T-cell (primary cell): ENCODE results near the gene MAP3K6. TPM values are rescaled to one million over a fixed set of nuclear protein-coding genes. Genes with fewer than 3 reads are reported as not detected.

Experiments used
- ATAC-seq, 4 experiments: fragments of 200-7000 bp in 3 of 4; fragments of 150-1000 bp in 1 of 4; cut with Tn5 transposase; replicated peaks in 1 of 4; 1 replicate in 3 of 4; 2 replicates in 1 of 4; pipeline ENCODE4 v1.10.0; 2021; ENCODE audit warnings: moderate library complexity in 3 of 4, mild to moderate bottlenecking in 2 of 4, moderate number of reproducible peaks in 1 of 4
- CTCF ChIA-PET, 2 donors: fragments of 300-600 bp; sonication (Branson Sonifier 250); formaldehyde crosslinking; loops; one replicate each; lab custom pipeline; 2022; ENCODE audit warnings: antibody characterized with exemption in 2 of 2; lab: Charles Lee
- POLR2A ChIA-PET, 2 donors: fragments of 300-600 bp; sonication (Branson Sonifier 250); formaldehyde crosslinking; loops; one replicate each; lab custom pipeline; 2022; ENCODE audit warnings: antibody characterized with exemption in 2 of 2; lab: Charles Lee
- DNase-seq, 35 experiments: peaks; one replicate each; pipeline versions ENCODE4 v3.0.0 to v3.0.0-alpha.2; 2013 to 2023
- H3K27ac ChIP-seq: one replicate; pipeline ENCODE4 v1.5.1; 2013; ENCODE audit warnings: low read length
- H3K27me3 ChIP-seq, 2 experiments: replicated peaks in 1 of 2; 1 replicate in 1 of 2; 2 replicates in 1 of 2; pipeline versions ENCODE4 v1.6.1 to v1.7.0; 2013; ENCODE audit warnings: low read length in 1 of 2, mixed read lengths in 1 of 2; ENCODE audit not compliant: control insufficient read depth in 2 of 2, insufficient read depth in 2 of 2; ENCODE audit errors: extremely low read depth in 1 of 2
- H3K36me3 ChIP-seq, 2 donors: 1 replicate in 1 of 2; 2 replicates in 1 of 2; pipeline versions ENCODE4 v1.6.1 to v1.7.0; 2013; ENCODE audit warnings: low read length in 1 of 2; ENCODE audit not compliant: control insufficient read depth in 2 of 2, insufficient read depth in 1 of 2; ENCODE audit errors: extremely low read depth in 1 of 2
- H3K4me1 ChIP-seq, 2 experiments: 1 replicate in 1 of 2; 2 replicates in 1 of 2; pipeline versions ENCODE4 v1.6.1 to v1.7.0; 2013; ENCODE audit warnings: low read length in 2 of 2, mixed read lengths in 1 of 2; ENCODE audit not compliant: insufficient read depth in 2 of 2, control insufficient read depth in 1 of 2; ENCODE audit errors: extremely low read depth in 1 of 2
- H3K4me3 ChIP-seq, 2 donors: 1 replicate in 1 of 2; 2 replicates in 1 of 2; pipeline versions ENCODE4 v1.5.1 to v1.7.0; 2013; ENCODE audit warnings: mild to moderate bottlenecking in 2 of 2, low read length in 1 of 2, moderate library complexity in 1 of 2; ENCODE audit not compliant: control insufficient read depth in 1 of 2; ENCODE audit errors: extremely low read depth in 1 of 2
- H3K9me3 ChIP-seq: 2 replicates; pipeline ENCODE4 v1.7.0; 2013
- H3K27ac Mint-ChIP-seq, 2 donors: one replicate each; pipeline ENCODE4 v1.8.0; 2020 to 2021; ENCODE audit warnings: mild to moderate bottlenecking in 2 of 2, mixed read lengths in 2 of 2
- H3K27me3 Mint-ChIP-seq, 2 donors: one replicate each; pipeline ENCODE4 v1.8.0; 2021 to 2022; ENCODE audit warnings: mixed read lengths in 2 of 2
- H3K36me3 Mint-ChIP-seq: one replicate; pipeline ENCODE4 v1.8.0; 2021; ENCODE audit warnings: mixed read lengths
- H3K4me1 Mint-ChIP-seq, 3 donors: one replicate each; pipeline ENCODE4 v1.8.0; 2020 to 2022; ENCODE audit warnings: mixed read lengths in 3 of 3, mild to moderate bottlenecking in 1 of 3
- H3K4me3 Mint-ChIP-seq, 3 donors: one replicate each; pipeline ENCODE4 v1.8.0; 2020 to 2022; ENCODE audit warnings: mild to moderate bottlenecking in 3 of 3, mixed read lengths in 3 of 3, moderate library complexity in 3 of 3
- H3K9me3 Mint-ChIP-seq, 3 donors: one replicate each; pipeline ENCODE4 v1.8.0; 2020 to 2022; ENCODE audit warnings: mixed read lengths in 3 of 3
- WGBS: methylation state at CpG from one replicate; pipeline ENCODE4 v1.1.5; 2013; ENCODE audit warnings: missing lambda C conversion rate; ENCODE audit not compliant: insufficient coverage; 5-methylcytosine and 5-hydroxymethylcytosine counted together
- total RNA-seq, 35 experiments: library from RNA in 6 of 35; stranded (reverse) in 6 of 35; fragments of 120-200 nt in 1 of 35; gene quantifications; one replicate each; pipeline versions ENCODE4 v1.2.1 to v1.2.4 and lab custom pipeline; 2013 to 2026

The MAP3K6 gene
- total RNA-seq, 5 donors from 2014 or later (not counting 1 experiment from before 2014, with no cell fraction given), result 7.0 to 31.1 (median 12.8) TPM

DNA sequence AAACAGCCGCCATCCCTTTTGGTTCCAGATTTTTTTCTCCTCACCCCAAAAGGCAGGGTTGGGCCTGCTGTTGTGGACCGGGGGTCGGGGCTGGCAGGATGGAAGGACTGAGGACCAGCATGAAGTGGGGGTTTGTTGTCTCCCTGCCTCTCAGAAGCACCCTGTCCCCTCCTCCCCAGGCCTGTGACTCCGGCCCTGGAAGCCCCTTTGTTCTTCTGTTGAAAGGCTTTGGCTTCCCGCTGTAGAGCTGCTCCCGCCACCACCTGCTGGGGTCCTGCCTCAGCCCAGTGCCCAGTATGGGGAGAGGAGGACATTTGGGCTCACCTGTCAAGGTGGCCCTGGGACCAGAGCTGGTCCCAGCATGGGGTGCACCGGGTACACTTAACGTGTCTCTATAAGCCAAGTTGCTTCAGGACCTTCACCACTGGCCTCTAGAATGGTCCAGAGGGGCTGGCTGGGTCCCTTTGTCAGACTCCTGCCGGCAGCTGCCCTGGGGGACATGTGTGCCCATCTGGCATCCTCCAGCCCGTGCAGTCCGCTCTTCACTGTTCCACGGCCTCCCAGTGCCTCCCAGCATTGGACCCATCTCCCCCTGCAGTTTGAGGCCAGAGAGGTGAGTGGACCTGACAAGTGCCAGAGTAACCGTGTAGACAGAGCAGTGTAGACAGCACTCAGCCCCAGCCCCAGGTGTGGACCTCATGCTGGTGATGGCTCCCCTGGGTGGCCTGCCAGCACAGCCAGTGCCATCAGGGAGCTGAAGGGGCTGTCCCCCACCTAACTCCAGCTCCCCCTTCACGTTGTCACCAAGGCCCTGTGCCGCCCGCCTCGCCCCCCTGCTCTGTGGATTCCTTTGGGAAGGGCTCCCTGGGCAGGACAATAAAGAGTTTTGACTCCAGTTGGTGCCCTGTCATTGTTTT, 31.0 kb downstream of the MAP3K6 start:
- H3K9me3 ChIP-seq, result no peaks in the 10 kb centered on the region
- DNase-seq, result no peak
- Mint-ChIP-seq H3K27me3 (no peaks in the 10 kb centered on the region), H3K4me3 (no peak overlapping the region), H3K9me3 (no peaks in the 10 kb centered on the region), H3K4me1 (peaks cover 36 to 40% (median 39%) of the 10 kb centered on the region in 3 donors), H3K27ac (no peak overlapping the region), H3K36me3 (peaks cover 24% of the 10 kb centered on the region)
- ChIA-PET CTCF (interaction anchor here in 1 of 2 donors (0.8 kb wide), 1 partner anchor 52 kb away, joined by 3 read pairs; no protein-coding TSS in a partner anchor), POLR2A (no interaction called here)
- H3K4me3 ChIP-seq, result no peak overlapping the region
- no peak for ATAC-seq
- no peaks in the 10 kb centered on the region for H3K27me3 ChIP-seq
- H3K36me3 ChIP-seq, result peaks cover 18 to 62% of the 10 kb centered on the region in 2 donors
- no peak overlapping the region for H3K27ac ChIP-seq
- peaks cover 11 to 35% of the 10 kb centered on the region in 2 experiments for H3K4me1 ChIP-seq
- WGBS, result 100% methylated on average over 10 of the region's 17 CpGs

DNA sequence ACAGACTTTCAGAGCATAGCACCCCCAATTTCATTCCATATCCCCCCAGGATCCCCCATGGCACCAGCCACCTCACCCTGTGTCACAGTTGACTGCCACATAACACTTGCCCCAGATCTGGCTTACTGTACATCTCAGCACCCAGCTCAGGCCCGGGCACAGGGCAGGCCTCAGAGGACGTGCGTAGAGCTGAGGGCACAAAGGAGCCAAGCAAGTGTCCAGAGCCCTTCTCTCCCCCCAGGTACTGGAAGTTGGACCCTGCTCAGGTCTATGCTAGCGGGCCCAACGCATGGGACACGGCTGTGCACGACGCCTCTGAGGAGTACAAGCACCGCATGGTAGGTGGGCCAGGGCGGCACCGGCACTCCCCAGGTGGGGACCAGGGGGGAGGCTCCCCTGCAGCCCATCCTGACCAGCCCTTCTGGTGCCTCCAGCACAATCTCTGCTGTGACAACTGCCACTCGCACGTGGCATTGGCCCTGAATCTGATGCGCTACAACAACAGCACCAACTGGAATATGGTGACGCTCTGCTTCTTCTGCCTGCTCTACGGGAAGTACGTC, 33.0 kb downstream of the MAP3K6 start:
- H3K36me3 ChIP-seq, result peaks cover 16 to 73% of the 10 kb centered on the region in 2 donors
- CTCF ChIA-PET, result interaction anchor here (0.8 to 2.1 kb wide), 5 partner anchors 11 to 274 kb away, joined by 3 to 9 read pairs (median 5); no protein-coding TSS in a partner anchor
- H3K4me1 ChIP-seq, result peaks cover 3 to 19% of the 10 kb centered on the region in 2 experiments
- no peak overlapping the region for H3K4me3 ChIP-seq
- H3K27ac ChIP-seq, result no peak overlapping the region
- H3K27ac Mint-ChIP-seq, result no peak overlapping the region
- H3K27me3 Mint-ChIP-seq, result no peaks in the 10 kb centered on the region
- H3K4me3 Mint-ChIP-seq, result no peak overlapping the region
- 98% methylated on average over 17 of the region's 17 CpGs for WGBS
- DNase-seq, result no peak
- H3K9me3 Mint-ChIP-seq, result no peaks in the 10 kb centered on the region
- no peaks in the 10 kb centered on the region for H3K27me3 ChIP-seq
- H3K4me1 Mint-ChIP-seq, result peaks cover 28 to 35% (median 29%) of the 10 kb centered on the region in 3 donors
- POLR2A ChIA-PET, result no interaction called here
- no peak for ATAC-seq
- H3K9me3 ChIP-seq, result no peaks in the 10 kb centered on the region
- peaks cover 28% of the 10 kb centered on the region for H3K36me3 Mint-ChIP-seq

DNA sequence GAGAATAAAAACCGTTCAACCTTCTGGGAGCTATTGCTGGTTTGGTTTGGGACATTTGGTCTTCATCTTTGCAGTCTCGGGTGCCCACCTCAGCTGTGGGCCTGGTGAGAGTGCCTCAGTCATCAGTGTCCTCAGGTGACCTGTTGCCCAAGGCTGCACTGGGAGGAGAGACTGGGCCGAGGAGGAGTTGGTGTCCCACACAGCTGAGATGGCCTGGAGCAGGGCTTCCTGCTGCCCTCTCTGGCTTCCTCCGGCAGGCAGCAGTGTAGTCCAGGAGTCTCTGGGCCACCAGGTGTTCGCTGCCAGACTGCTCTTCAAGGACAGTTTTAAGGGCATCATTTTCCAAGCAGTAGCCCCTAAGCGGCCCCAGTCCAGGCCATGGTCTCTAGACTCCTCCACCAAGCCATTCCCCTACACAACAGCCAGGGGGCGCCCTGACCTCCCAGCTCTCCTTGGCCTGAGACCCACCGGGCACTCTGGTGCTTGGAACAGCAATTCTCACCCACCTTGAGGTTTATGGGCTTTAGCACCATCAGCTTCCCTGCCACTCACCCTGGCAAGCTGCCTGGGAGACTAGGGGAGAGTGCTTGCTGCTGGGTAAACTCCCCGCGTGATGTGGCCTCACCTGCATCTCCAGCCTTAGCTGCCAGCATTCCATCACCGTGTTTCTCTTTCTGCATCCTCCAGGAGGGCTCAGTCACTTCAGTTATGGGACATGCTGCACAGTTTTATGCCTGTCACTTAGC, 34.1 kb downstream of the MAP3K6 start:
- H3K36me3 Mint-ChIP-seq, result peaks cover 28% of the 10 kb centered on the region
- peak; percentile 73 to 91 (median 80) for ATAC-seq
- H3K27ac ChIP-seq, result peak overlapping the region; percentile 32

DNA sequence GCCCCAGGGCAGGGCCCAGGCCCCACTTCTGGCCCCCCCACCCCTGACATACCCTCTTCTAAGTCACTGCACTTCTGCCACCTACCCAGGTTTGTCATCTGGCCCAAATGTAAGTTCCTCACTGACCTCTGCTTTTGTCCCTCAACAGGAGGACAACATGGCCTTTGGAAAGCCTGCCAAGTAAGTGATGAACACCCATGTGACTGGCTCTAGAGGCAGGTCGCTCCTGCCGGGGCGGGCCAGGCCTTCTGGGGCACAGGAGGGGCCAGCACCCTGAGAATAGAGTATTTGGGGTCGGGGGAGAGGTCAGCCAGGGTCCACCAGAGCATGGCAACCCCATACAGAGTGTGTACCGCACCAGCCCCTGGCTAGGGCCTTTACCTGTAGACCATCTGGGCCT, 34.8 kb downstream of the MAP3K6 start:
- Mint-ChIP-seq H3K4me3 (no peak overlapping the region), H3K27ac (peak overlapping the region in 1 of 2 donors; percentile 64), H3K36me3 (peaks cover 30% of the 10 kb centered on the region), H3K4me1 (peaks cover 40 to 48% (median 42%) of the 10 kb centered on the region in 3 donors), H3K9me3 (no peaks in the 10 kb centered on the region), H3K27me3 (no peaks in the 10 kb centered on the region)
- Histone ChIP-seq H3K4me3 (no peak overlapping the region), H3K36me3 (peaks cover 15 to 82% of the 10 kb centered on the region in 2 donors), H3K9me3 (no peaks in the 10 kb centered on the region), H3K27me3 (no peaks in the 10 kb centered on the region), H3K4me1 (peaks cover 3 to 31% of the 10 kb centered on the region in 2 experiments), H3K27ac (peak overlapping the region; percentile 32)
- ChIA-PET CTCF (interaction anchor here (1.0 to 2.3 kb wide), 5 partner anchors 9 to 63 kb away, joined by 3 to 11 read pairs (median 6); no protein-coding TSS in a partner anchor), POLR2A (no interaction called here)
- ATAC-seq (no peak), DNase-seq (no peak)
- WGBS, result 96% methylated on average over 4 of the region's 5 CpGs

More for the DNA sequence above, 34.1 kb downstream of the MAP3K6 start:
- no peaks in the 10 kb centered on the region for H3K27me3 ChIP-seq
- H3K4me3 ChIP-seq, result no peak overlapping the region
- Mint-ChIP-seq H3K4me3 (peak overlapping the region in 1 of 3 donors; percentile 5), H3K9me3 (no peaks in the 10 kb centered on the region), H3K27me3 (no peaks in the 10 kb centered on the region), H3K27ac (peak overlapping the region; percentile 44 to 75), H3K4me1 (peaks cover 36 to 43% (median 38%) of the 10 kb centered on the region in 3 donors)
- peaks cover 16 to 80% of the 10 kb centered on the region in 2 donors for H3K36me3 ChIP-seq
- CTCF ChIA-PET, result interaction anchor here (0.7 to 2.3 kb wide), 16 partner anchors 10 to 277 kb away, joined by 3 to 11 read pairs (median 4); partner anchors contain the start of gene FCN3 (in 1 of the 2)
- peak in 32 of 35 experiments; percentile 20 to 80 (median 48) for DNase-seq
- POLR2A ChIA-PET, result no interaction called here
- no peaks in the 10 kb centered on the region for H3K9me3 ChIP-seq
- 85% methylated on average over 8 of the region's 11 CpGs for WGBS
- peaks cover 3 to 24% of the 10 kb centered on the region in 2 experiments for H3K4me1 ChIP-seq

DNA sequence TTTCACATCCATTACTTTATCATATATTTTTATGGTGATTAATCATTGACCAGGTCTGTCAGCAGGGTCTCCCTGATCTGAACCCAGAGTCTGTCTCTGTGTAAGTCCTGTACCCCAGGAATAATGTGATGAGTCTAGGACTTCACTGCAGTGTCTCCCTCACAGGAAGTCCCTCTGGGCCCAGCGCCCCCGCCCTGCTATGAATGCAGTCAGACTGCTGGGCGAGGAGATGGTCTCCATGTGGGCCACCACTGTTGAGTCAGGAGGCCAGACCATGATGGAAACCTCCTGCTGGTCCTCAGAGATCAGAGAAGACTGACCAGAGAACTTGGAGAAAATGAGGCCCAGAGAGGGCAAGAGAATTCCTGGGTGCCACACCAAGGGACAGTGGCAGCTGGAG, 35.3 kb downstream of the MAP3K6 start:
- Mint-ChIP-seq H3K27me3 (no peaks in the 10 kb centered on the region), H3K36me3 (peaks cover 27% of the 10 kb centered on the region), H3K9me3 (no peaks in the 10 kb centered on the region), H3K4me1 (peaks cover 45 to 53% (median 47%) of the 10 kb centered on the region in 3 donors), H3K27ac (no peak overlapping the region), H3K4me3 (no peak overlapping the region)
- Histone ChIP-seq H3K27ac (no peak overlapping the region), H3K4me1 (peaks cover 4 to 36% of the 10 kb centered on the region in 2 experiments), H3K36me3 (peaks cover 12 to 81% of the 10 kb centered on the region in 2 donors), H3K9me3 (no peaks in the 10 kb centered on the region), H3K4me3 (no peak overlapping the region), H3K27me3 (no peaks in the 10 kb centered on the region)
- 81% methylated on average over 3 of the region's 3 CpGs for WGBS
- DNase-seq, result no peak
- CTCF ChIA-PET, result interaction anchor here in 1 of 2 donors (2.3 kb wide), 1 partner anchor 64 kb away, joined by 11 read pairs; no protein-coding TSS in a partner anchor
- POLR2A ChIA-PET, result no interaction called here
- ATAC-seq, result no peak
